Calu3 (cell line): Measurements from ENCODE around the gene PPP2R2C. TPM values are rescaled to one million over a fixed set of nuclear protein-coding genes. Genes with fewer than 3 reads are reported as not detected.

Experiments used
- BruUV-seq: library from RNA; stranded (reverse); fragments of 400-500 nt; replicated peaks from 2 replicates; lab custom pipeline; 2021; lab: Mats Ljungman, UMichigan
- CTCF ChIA-PET: fragments of 300-600 bp; sonication (Branson Sonifier 250); formaldehyde crosslinking; loops from one replicate; lab custom pipeline; 2022; ENCODE audit warnings: antibody characterized with exemption; lab: Charles Lee
- DNase-seq: peaks from one replicate; pipeline ENCODE4 v3.0.0; 2022
- H3K27ac Mint-ChIP-seq: one replicate; pipeline ENCODE4 v1.8.0; 2022; ENCODE audit warnings: mixed read lengths; ENCODE audit not compliant: unreplicated experiment
- H3K27me3 Mint-ChIP-seq: one replicate; pipeline ENCODE4 v1.8.0; 2022; ENCODE audit warnings: mixed read lengths; ENCODE audit not compliant: unreplicated experiment
- H3K36me3 Mint-ChIP-seq: one replicate; pipeline ENCODE4 v1.8.0; 2022; ENCODE audit warnings: mild to moderate bottlenecking, moderate library complexity, mixed read lengths; ENCODE audit not compliant: insufficient read depth, unreplicated experiment
- H3K4me1 Mint-ChIP-seq: one replicate; pipeline ENCODE4 v1.8.0; 2022; ENCODE audit warnings: mild to moderate bottlenecking, low read depth, mixed read lengths; ENCODE audit not compliant: unreplicated experiment
- H3K4me3 Mint-ChIP-seq: one replicate; pipeline ENCODE4 v1.8.0; 2022; ENCODE audit warnings: mild to moderate bottlenecking, low read depth, moderate library complexity, mixed read lengths; ENCODE audit not compliant: unreplicated experiment
- H3K9me3 Mint-ChIP-seq: one replicate; pipeline ENCODE4 v1.8.0; 2022; ENCODE audit warnings: low read depth, mixed read lengths; ENCODE audit not compliant: unreplicated experiment
- CTCF ChIP-seq: fragments of 200-600 bp; IDR thresholded peaks from one replicate; pipeline ENCODE4 v1.8.0; 2022; ENCODE audit warnings: antibody characterized with exemption; ENCODE audit not compliant: unreplicated experiment
- intact Hi-C: fragments of 100-400 bp; cut with micrococcal nuclease; formaldehyde crosslinking; loops from one replicate; pipeline ENCODE4 v1.10.0; 2022; ENCODE audit not compliant: unreplicated experiment
- total RNA-seq: library from RNA; stranded (reverse); gene quantifications from 2 replicates; pipeline ENCODE4 v1.2.3, GENCODE V29; 2022

The PPP2R2C gene
- total RNA-seq, 1 experiment from 2014 or later, result 9.4 TPM

- no TSS peak for BruUV-seq
Measured at GRCh38 chr4:6393544-6394475, 78.6 kb downstream of the PPP2R2C start.

DNA sequence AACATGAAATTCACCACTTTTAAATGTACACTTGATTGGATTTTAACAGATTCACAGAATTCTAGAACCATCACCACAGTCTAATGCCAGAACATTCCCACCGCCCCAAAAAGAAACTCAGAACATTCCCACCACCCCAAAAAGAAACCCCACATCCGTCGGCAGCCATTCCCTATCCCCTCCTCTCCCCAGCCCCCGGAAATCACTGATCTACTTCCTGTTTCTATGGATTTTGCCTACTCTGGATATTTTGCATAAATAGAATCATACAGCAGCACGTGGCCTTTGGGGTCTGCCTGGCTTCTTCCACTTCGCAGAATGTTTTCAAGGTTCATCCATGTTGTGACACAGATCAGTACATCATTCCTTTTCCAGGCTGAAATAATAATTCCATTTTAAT, 79.3 kb downstream of the PPP2R2C start:
- Mint-ChIP-seq H3K27ac (no peak overlapping the region), H3K4me3 (no peak overlapping the region), H3K9me3 (no peaks in the 10 kb centered on the region), H3K27me3 (no peaks in the 10 kb centered on the region), H3K36me3 (no peaks in the 10 kb centered on the region), H3K4me1 (peaks cover 28% of the 10 kb centered on the region)
- CTCF ChIA-PET, result no interaction called here
- DNase-seq, result no peak
- intact Hi-C loops, result no loop called here
- no peak for TF ChIP-seq CTCF
- no TSS peak for BruUV-seq

More at GRCh38 chr4:6393544-6394475, 78.6 kb downstream of the PPP2R2C start:
- intact Hi-C loops, result no loop called here
- Mint-ChIP-seq H3K27me3 (no peaks in the 10 kb centered on the region), H3K9me3 (no peaks in the 10 kb centered on the region), H3K4me1 (peaks cover 28% of the 10 kb centered on the region), H3K27ac (no peak overlapping the region), H3K4me3 (no peak overlapping the region), H3K36me3 (no peaks in the 10 kb centered on the region)
- DNase-seq, result peak; percentile 22
- CTCF ChIA-PET, result no interaction called here
- TF ChIP-seq CTCF, result no peak

GRCh38 chr4:6392407-6392806, 80.0 kb downstream of the PPP2R2C start:
- CTCF ChIA-PET, result interaction anchor here (1.0 kb wide), 1 partner anchor 83 kb away, joined by 5 read pairs; no protein-coding TSS in a partner anchor
- Mint-ChIP-seq H3K4me1 (peaks cover 28% of the 10 kb centered on the region), H3K4me3 (no peak overlapping the region), H3K9me3 (no peaks in the 10 kb centered on the region), H3K27me3 (no peaks in the 10 kb centered on the region), H3K27ac (no peak overlapping the region), H3K36me3 (no peaks in the 10 kb centered on the region)
- DNase-seq, result no peak
- BruUV-seq, result no TSS peak
- TF ChIP-seq CTCF, result no peak
- intact Hi-C loops, result no loop called here

- H3K27ac Mint-ChIP-seq, result peak overlapping the region; percentile 69
- peaks cover 28% of the 10 kb centered on the region for H3K4me1 Mint-ChIP-seq
- CTCF ChIA-PET, result interaction anchor here (0.5 to 1.0 kb wide), 3 partner anchors 84 to 454 kb away, joined by 3 to 5 read pairs (median 4); no protein-coding TSS in a partner anchor
- no peaks in the 10 kb centered on the region for H3K36me3 Mint-ChIP-seq
- no peaks in the 10 kb centered on the region for H3K27me3 Mint-ChIP-seq
- no TSS peak for BruUV-seq
- no peak for DNase-seq
- TF ChIP-seq CTCF, result no peak
- H3K4me3 Mint-ChIP-seq, result no peak overlapping the region
- no peaks in the 10 kb centered on the region for H3K9me3 Mint-ChIP-seq
- intact Hi-C loops, result no loop called here
Measured at GRCh38 chr4:6391852-6392188, 80.6 kb downstream of the PPP2R2C start.
